C4-2B (cell line): ENCODE data around the gene SLC35B3.

Experiments used
- H3K27ac ChIP-seq: fragments of 450-650 bp; 2 replicates; pipeline ENCODE4 v1.5.1; 2017
- CTCF ChIP-seq: fragments of 450-650 bp; conservative IDR thresholded peaks from 2 replicates; pipeline ENCODE4 v1.5.1; 2017; ENCODE audit warnings: mild to moderate bottlenecking
- ZFX ChIP-seq: fragments of 450-650 bp; IDR thresholded peaks from 2 replicates; pipeline ENCODE4 v1.6.1; 2017

The SLC35B3 gene

GRCh38 chr6:8435093-8435844 is at the start of gene SLC35B3:
TSS of gene SLC35B3 (minus strand) at chr6:8435545.
- H3K27ac ChIP-seq: peak within 1 kb of the TSS; percentile 90
- peak; percentile 85 for TF ChIP-seq ZFX
- no peak for TF ChIP-seq CTCF

- TF ChIP-seq ZFX (no peak), CTCF (no peak)
- no peak overlapping the region for H3K27ac ChIP-seq
These were observed 48.3 kb upstream of the SLC35B3 start for GRCh38 chr6:8483650-8484049.

- peak; percentile 53 for TF ChIP-seq CTCF
- TF ChIP-seq ZFX: no peak
These were observed 46.4 kb upstream of the SLC35B3 start for GRCh38 chr6:8481727-8482126.

GRCh38 chr6:8478418-8478817 is 43.1 kb upstream of the SLC35B3 start:
- H3K27ac ChIP-seq: no peak overlapping the region
- TF ChIP-seq CTCF (no peak), ZFX (no peak)

More at GRCh38 chr6:8481727-8482126, 46.4 kb upstream of the SLC35B3 start:
- no peak overlapping the region for H3K27ac ChIP-seq

- no peak for TF ChIP-seq CTCF
- TF ChIP-seq ZFX: no peak
- no peak overlapping the region for H3K27ac ChIP-seq
These were observed 41.3 kb upstream of the SLC35B3 start for GRCh38 chr6:8476656-8477055.

GRCh38 chr6:8468552-8469356 is 33.4 kb upstream of the SLC35B3 start:
- TF ChIP-seq CTCF: no peak
- no peak for TF ChIP-seq ZFX
- no peak overlapping the region for H3K27ac ChIP-seq

GRCh38 chr6:8462694-8463093 is 27.3 kb upstream of the SLC35B3 start:
- H3K27ac ChIP-seq: peak overlapping the region; percentile 71
- TF ChIP-seq ZFX: no peak
- TF ChIP-seq CTCF: no peak
